Activated naive CD4-positive, alpha-beta T cell treated with Interleukin-2 at 50 U/mL for 16 hours (primary cell): Measurements from ENCODE around the gene PTPRZ1.
A peak's percentile ranks its signal among the peaks of the same experiment; 100 is the strongest.

Experiments used
- DNase-seq: peaks from one replicate; pipeline ENCODE4 v3.0.0-alpha.2; 2020

The PTPRZ1 gene

GRCh38 chr7:121960678-121961077 lies 87.7 kb downstream of the PTPRZ1 start:
- DNase-seq: no peak

DNA sequence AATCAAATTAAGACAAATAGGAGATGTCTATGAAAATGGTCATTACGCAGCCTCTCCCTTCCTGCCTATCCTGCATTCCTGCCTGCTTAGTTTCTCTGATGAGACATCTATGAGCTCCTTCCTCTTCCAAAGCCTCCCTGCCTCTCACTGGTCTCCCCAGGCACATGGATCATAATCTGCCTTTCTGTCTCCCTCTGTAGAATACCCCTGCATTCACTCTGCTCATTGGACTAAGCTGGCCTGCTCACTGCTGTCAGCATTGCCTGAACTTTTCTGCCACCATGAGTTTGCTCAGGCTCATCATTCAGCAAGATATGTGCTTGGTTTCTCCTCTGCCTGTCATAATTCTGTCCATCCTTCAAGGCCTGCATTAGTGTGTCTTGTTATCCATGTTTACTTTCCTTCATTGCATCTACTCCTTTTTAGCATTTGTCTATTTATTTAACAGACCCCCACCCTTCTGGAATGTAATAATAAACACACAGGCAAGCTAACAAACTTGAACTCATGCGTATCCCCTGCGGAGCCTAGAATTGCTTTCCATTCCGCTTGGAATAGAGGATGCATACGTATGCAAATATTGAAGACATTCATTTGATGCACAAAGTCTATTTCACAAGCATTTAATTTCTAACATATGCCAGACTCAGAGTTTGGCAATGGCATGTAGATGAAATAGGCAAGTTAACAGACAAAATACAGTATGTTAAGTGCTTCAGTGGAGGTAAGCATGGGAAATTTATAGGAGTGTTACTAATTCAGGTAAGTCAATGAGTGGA lies 88.3 kb downstream of the PTPRZ1 start:
- DNase-seq: no peak

GRCh38 chr7:121966276-121966934 lies 93.4 kb downstream of the PTPRZ1 start:
- DNase-seq: no peak

DNA sequence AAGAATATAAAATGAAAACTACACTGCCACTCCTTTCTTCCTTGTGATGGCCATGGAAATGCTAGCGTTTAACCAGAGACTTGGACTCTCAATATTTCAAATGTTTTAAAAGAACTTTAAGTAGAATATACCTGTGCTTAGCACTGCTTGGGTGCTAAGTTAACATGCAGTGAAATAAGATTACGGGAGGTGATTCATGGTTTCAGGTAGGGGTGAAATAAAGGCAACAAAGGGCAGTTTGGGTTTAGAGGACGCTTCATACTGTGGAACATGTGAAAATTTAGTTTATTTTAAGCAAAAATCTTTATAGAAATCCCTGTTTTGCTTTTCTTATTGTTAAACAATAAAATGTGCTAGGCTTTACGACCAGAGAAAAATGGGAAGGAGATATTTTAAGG lies 94.0 kb downstream of the PTPRZ1 start:
- DNase-seq: no peak

DNA sequence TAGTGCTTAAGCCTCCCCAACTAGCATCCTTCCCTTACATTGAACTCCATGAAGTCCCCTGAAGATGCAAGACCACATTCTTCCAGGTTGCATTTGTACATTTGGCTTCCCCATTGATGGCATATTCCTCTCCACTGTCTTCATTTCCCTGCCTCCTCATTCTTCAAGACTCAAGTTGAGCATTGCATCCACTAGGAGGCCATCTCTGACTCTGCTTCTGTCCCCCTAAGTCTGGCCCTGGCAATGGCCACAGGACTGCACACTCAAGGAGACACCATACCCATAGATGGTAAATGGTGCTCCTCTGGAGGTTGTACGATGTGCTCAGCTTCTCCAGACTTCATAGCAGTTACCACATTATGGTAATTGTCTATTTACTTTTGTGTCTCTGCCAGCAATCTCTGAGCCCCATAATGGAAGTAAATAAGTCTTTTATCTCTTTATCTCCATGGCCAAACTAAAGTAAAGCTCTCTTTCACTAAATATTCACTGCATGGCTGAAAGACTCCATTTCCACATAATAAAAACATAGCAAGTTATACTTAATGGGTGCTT lies 112.6 kb downstream of the PTPRZ1 start:
- no peak for DNase-seq

- DNase-seq: no peak
Measured at GRCh38 chr7:121992068-121992467, 119.1 kb downstream of the PTPRZ1 start.

DNA sequence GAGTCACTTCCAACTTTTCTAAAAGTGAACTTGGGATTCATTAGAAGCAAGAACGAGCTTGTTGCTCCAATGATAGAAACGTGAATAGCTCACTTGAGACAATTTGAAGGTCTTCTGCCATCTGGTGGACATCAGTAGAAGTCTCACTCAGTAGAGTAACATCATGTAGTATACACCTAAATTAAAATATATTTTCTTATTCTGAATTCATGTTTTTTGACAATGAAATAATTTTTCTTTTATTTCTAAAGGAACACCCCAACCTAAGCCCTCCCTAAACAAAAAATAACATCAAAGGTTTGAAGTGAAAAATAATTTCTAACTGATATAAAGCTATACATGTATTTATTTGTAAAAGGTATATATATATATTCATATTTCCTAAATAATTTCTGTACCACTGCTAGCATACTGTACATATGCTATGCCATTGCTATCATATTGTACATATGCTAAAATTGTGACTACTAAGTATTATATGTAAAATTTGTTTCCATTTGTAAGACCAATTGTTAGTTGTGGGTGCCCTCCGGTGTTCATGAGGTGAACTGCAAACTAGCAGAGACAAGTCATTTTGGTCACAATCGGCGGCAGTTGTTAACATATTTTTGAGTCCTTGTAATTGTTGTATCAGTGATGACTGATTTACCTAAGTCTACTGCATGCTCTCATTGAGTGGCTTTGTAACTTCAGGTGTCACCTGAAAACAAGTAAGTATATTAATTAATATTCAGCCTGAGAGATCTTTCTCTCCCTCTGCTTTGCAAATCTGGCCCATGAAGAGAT lies 121.9 kb downstream of the PTPRZ1 start:
- peak; percentile 27 for DNase-seq

DNA sequence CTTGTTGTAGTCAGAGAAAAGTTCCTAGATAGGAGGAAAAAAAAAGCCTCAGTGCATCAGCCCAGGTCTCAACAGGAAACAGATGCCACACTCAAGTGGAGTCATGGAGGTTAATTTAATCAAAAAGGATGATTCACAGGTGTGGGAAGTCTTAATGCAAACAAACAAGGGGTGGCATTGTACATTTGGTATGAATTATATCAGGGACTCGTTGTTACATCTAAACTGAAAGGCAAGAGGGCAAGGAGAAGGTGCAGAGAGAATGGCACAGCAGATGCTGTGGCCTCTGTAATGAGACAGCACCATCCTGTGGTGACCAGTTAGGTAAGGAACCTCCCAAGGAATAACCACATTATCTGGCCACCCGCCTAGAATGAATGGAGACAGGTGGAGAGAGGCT lies 133.7 kb downstream of the PTPRZ1 start:
- DNase-seq: no peak

GRCh38 chr7:122010116-122010515 lies 137.2 kb downstream of the PTPRZ1 start:
- DNase-seq: no peak

- DNase-seq: no peak
Measured at GRCh38 chr7:122013065-122013464, 140.1 kb downstream of the PTPRZ1 start.

DNA sequence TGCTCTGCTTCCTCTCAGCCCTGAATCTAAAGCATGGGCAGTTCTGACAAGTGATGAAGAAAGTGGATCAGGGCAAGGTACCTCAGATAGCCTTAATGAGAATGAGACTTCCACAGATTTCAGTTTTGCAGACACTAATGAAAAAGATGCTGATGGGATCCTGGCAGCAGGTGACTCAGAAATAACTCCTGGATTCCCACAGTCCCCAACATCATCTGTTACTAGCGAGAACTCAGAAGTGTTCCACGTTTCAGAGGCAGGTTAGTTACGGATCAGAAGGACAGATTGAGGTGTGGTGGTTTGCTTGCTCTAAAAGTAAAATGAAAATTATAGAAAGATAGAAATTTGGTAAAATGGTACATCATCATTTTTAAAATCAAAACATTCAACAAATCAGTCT lies 140.7 kb downstream of the PTPRZ1 start:
- DNase-seq: no peak

DNA sequence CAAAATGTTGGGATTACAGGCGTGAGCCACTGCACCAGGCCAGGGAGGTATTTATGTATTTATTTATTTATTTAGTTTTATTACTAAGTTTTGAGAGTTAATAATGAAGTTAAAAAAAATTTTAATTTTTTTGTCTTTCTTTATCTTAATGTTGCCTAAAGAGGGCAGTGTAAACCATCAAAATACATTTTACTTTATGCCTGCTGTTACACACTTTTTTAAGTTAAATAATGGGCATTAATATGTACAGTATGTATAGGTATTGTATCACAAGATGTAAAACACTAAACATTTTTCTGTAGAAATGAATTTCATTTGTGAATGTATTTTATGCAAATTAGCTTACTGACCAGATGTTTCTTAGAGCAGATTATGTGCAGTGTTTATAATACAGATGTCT lies 141.7 kb downstream of the PTPRZ1 start:
- DNase-seq: no peak

- DNase-seq: no peak
Measured at GRCh38 chr7:122018032-122018431, 145.1 kb downstream of the PTPRZ1 start.

DNA sequence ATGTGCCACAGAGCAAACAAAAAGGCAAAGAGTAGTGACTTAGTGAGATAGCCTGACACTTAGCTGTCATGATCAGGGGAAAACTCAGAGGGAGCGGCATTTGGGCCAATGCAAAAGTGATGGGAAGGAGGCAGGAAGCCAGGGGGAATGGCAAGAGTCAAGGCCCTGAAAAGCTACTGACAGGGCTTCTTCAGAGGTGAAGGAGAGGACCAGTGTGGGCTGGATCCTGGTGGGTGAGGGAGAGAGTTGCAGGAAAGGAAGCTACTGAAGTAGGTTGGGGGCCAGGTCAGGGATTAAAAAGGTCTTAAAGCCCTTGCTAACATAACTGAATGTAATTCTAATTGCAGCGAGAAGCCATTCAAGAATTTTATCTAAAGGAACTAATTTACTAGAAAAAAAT lies 154.1 kb downstream of the PTPRZ1 start:
- no peak for DNase-seq

GRCh38 chr7:122033641-122034040 lies 160.7 kb downstream of the PTPRZ1 start:
- no peak for DNase-seq

- DNase-seq: no peak
Measured at GRCh38 chr7:122035876-122036275, 162.9 kb downstream of the PTPRZ1 start.

GRCh38 chr7:122038134-122038533 lies 165.2 kb downstream of the PTPRZ1 start:
- DNase-seq: no peak

GRCh38 chr7:122038904-122039303 lies 165.9 kb downstream of the PTPRZ1 start:
- DNase-seq: no peak

- DNase-seq: no peak
Measured at GRCh38 chr7:122040147-122040546, 167.2 kb downstream of the PTPRZ1 start.

DNA sequence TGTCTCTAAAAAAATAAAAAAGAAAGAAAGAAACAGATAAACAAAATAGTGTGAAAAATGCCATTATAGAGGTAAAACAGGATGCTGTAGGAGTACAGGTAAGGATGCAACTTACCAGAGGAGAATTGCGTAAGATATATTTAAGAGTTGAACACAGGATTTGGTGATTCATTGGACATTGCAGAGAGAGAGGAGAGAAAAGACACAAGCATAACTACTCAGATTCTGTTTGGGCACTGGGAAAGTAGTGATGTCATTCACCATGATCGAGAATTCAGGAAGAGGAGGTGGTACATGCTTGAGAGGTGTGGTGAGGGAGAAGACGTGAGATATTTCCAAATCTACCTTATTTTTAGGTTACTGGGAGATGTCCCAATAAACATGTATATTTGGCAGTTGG lies 173.4 kb downstream of the PTPRZ1 start:
- DNase-seq: no peak

- DNase-seq: no peak
Measured at GRCh38 chr7:122054393-122054792, 181.4 kb downstream of the PTPRZ1 start.

- no peak for DNase-seq
Measured at GRCh38 chr7:122055073-122055472, 182.1 kb downstream of the PTPRZ1 start.

- no peak for DNase-seq
Measured at GRCh38 chr7:122056977-122057376, 184.0 kb downstream of the PTPRZ1 start.

- no peak for DNase-seq
Measured at GRCh38 chr7:122059542-122059941, 186.6 kb downstream of the PTPRZ1 start.
